Measurements from ENCODE around the gene CFAP20DC. TPM values are rescaled to one million over a fixed set of nuclear protein-coding genes. Genes with fewer than 3 reads are reported as not detected.
A peak's percentile ranks its signal among the peaks of the same experiment; 100 is the strongest.

The CFAP20DC gene
- total and polyA plus RNA-seq, 2 experiments from 2014 or later, result 7.4 to 11.4 TPM

DNA sequence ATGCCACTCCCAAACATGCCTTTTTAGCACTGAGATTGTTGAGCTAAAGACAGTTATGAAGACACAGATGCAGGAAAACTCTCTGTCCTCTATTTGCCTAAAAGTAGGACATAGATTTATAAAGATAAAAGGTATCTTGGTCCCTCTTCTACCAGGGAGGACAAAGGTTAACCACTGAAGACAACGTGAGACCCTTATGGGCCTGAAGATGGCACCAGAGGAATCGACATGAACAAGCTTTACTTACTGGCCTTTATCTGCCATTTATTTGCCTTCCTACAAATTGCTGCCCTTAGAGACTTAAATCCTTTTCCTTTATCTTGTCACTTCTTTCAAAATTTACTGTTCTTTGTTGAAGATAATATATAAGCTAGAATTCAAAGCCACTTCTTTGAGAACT lies 273.6 kb downstream of the CFAP20DC start:
- Histone ChIP-seq H3K36me3 (ENCODE audit: insufficient read depth) (no peaks in the 10 kb centered on the region; the same call in 1 of the 2 replicates), H4K20me1 (replicated peaks; ENCODE audit: insufficient read depth) (no peaks in the 10 kb centered on the region), H3K9me2 (ENCODE audit: insufficient read depth) (no peaks in the 10 kb centered on the region), H3F3A (replicated peaks; ENCODE audit: low read depth) (no peaks in the 10 kb centered on the region), H2AFZ (no peak overlapping the region), H3K4me2 (no peak overlapping the region), H3K27me3 (ENCODE audit: insufficient read depth) (no peaks in the 10 kb centered on the region), H3K79me2 (replicated peaks; ENCODE audit: insufficient read depth) (no peaks in the 10 kb centered on the region), H3K27ac (ENCODE audit: low read depth) (no peak overlapping the region), H3K4me1 (ENCODE audit: insufficient read depth) (no peaks in the 10 kb centered on the region), H3K4me3 (no peak overlapping the region)
- peaks cover 23% of the 10 kb centered on the region for H3K9me3 Mint-ChIP-seq
- no peak overlapping the region for H3K4me3 Mint-ChIP-seq
- TF ChIP-seq, protein P1, sequence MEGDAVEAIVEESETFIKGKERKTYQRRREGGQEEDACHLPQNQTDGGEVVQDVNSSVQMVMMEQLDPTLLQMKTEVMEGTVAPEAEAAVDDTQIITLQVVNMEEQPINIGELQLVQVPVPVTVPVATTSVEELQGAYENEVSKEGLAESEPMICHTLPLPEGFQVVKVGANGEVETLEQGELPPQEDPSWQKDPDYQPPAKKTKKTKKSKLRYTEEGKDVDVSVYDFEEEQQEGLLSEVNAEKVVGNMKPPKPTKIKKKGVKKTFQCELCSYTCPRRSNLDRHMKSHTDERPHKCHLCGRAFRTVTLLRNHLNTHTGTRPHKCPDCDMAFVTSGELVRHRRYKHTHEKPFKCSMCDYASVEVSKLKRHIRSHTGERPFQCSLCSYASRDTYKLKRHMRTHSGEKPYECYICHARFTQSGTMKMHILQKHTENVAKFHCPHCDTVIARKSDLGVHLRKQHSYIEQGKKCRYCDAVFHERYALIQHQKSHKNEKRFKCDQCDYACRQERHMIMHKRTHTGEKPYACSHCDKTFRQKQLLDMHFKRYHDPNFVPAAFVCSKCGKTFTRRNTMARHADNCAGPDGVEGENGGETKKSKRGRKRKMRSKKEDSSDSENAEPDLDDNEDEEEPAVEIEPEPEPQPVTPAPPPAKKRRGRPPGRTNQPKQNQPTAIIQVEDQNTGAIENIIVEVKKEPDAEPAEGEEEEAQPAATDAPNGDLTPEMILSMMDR (conservative IDR thresholded peaks at IDR 0.05; ENCODE audit: low read depth in 2 of 2), result peak; percentile 39 to 63
- no peak for TF ChIP-seq EZH2phosphoT487 (IDR thresholded peaks at IDR 0.05; ENCODE audit: unreplicated experiment)
- no peak for TF ChIP-seq JUNB (IDR thresholded peaks at IDR 0.05; ENCODE audit: unreplicated experiment)
- no peak for TF ChIP-seq NANOG (IDR thresholded peaks at IDR 0.05; ENCODE audit: borderline replicate concordance)
- no peak for TF ChIP-seq ZNF114 (CRISPR knock-in tag; IDR thresholded peaks at IDR 0.05)
- no peak for TF ChIP-seq STAT1 (IDR thresholded peaks at IDR 0.05; ENCODE audit: unreplicated experiment)
- TF ChIP-seq, protein P2, sequence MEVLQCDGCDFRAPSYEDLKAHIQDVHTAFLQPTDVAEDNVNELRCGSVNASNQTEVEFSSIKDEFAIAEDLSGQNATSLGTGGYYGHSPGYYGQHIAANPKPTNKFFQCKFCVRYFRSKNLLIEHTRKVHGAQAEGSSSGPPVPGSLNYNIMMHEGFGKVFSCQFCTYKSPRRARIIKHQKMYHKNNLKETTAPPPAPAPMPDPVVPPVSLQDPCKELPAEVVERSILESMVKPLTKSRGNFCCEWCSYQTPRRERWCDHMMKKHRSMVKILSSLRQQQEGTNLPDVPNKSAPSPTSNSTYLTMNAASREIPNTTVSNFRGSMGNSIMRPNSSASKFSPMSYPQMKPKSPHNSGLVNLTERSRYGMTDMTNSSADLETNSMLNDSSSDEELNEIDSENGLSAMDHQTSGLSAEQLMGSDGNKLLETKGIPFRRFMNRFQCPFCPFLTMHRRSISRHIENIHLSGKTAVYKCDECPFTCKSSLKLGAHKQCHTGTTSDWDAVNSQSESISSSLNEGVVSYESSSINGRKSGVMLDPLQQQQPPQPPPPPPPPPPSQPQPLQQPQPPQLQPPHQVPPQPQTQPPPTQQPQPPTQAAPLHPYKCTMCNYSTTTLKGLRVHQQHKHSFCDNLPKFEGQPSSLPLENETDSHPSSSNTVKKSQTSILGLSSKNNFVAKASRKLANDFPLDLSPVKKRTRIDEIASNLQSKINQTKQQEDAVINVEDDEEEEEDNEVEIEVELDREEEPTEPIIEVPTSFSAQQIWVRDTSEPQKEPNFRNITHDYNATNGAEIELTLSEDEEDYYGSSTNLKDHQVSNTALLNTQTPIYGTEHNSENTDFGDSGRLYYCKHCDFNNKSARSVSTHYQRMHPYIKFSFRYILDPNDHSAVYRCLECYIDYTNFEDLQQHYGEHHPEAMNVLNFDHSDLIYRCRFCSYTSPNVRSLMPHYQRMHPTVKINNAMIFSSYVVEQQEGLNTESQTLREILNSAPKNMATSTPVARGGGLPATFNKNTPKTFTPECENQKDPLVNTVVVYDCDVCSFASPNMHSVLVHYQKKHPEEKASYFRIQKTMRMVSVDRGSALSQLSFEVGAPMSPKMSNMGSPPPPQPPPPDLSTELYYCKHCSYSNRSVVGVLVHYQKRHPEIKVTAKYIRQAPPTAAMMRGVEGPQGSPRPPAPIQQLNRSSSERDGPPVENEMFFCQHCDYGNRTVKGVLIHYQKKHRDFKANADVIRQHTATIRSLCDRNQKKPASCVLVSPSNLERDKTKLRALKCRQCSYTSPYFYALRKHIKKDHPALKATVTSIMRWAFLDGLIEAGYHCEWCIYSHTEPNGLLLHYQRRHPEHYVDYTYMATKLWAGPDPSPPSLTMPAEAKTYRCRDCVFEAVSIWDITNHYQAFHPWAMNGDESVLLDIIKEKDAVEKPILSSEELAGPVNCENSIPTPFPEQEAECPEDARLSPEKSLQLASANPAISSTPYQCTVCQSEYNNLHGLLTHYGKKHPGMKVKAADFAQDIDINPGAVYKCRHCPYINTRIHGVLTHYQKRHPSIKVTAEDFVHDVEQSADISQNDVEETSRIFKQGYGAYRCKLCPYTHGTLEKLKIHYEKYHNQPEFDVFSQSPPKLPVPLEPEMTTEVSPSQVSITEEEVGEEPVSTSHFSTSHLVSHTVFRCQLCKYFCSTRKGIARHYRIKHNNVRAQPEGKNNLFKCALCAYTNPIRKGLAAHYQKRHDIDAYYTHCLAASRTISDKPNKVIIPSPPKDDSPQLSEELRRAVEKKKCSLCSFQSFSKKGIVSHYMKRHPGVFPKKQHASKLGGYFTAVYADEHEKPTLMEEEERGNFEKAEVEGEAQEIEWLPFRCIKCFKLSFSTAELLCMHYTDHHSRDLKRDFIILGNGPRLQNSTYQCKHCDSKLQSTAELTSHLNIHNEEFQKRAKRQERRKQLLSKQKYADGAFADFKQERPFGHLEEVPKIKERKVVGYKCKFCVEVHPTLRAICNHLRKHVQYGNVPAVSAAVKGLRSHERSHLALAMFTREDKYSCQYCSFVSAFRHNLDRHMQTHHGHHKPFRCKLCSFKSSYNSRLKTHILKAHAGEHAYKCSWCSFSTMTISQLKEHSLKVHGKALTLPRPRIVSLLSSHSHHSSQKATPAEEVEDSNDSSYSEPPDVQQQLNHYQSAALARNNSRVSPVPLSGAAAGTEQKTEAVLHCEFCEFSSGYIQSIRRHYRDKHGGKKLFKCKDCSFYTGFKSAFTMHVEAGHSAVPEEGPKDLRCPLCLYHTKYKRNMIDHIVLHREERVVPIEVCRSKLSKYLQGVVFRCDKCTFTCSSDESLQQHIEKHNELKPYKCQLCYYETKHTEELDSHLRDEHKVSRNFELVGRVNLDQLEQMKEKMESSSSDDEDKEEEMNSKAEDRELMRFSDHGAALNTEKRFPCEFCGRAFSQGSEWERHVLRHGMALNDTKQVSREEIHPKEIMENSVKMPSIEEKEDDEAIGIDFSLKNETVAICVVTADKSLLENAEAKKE (CRISPR knock-in tag; IDR thresholded peaks at IDR 0.05), result 0 out of 2 replicates have a peak, but pooled peaks have one; percentile 27
- DNase-seq (ENCODE audit: low spot score) (peak; percentile 35), ATAC-seq (peak; percentile 51; the same call in 2 of the 3 replicates)
- H3K27me3 Mint-ChIP-seq (ENCODE audit: insufficient read depth, low read depth, poor library complexity), result peaks cover 2% of the 10 kb centered on the region
- H3K27ac Mint-ChIP-seq, result no peak overlapping the region
- H3K36me3 Mint-ChIP-seq (ENCODE audit: low read depth), result peaks cover 16% of the 10 kb centered on the region; the same call in 2 of the 3 replicates
- H3K4me1 Mint-ChIP-seq, result no peaks in the 10 kb centered on the region
